Fibroblast of pulmonary artery (primary cell): ENCODE measurements around the gene FCN1.

Experiments
- DNase-seq: peaks from one replicate; pipeline ENCODE4 v3.0.0-alpha.2; 2010; ENCODE audit warnings: low read depth
- H3K4me3 ChIP-seq: replicated peaks from 2 replicates; pipeline ENCODE4 v1.5.1; 2011; ENCODE audit warnings: low read depth, mild to moderate bottlenecking, control low read depth, low read length, moderate library complexity
- CTCF ChIP-seq: IDR thresholded peaks from 2 replicates; pipeline ENCODE4 v1.5.1; 2011; ENCODE audit warnings: mild to moderate bottlenecking, control low read depth, low read length, inconsistent platforms; ENCODE audit errors: missing control alignments

The FCN1 gene

GRCh38 chr9:134895908-134896833 lies 21.5 kb downstream of the FCN1 start:
- DNase-seq: peak; percentile 86
- TF ChIP-seq CTCF: no peak
- H3K4me3 ChIP-seq: no peak overlapping the region

GRCh38 chr9:134895567-134895907 lies 22.2 kb downstream of the FCN1 start:
- no peak overlapping the region for H3K4me3 ChIP-seq
- TF ChIP-seq CTCF: no peak

GRCh38 chr9:134895097-134895496 lies 22.6 kb downstream of the FCN1 start:
- DNase-seq: no peak
- no peak overlapping the region for H3K4me3 ChIP-seq
- TF ChIP-seq CTCF: no peak

More at GRCh38 chr9:134895567-134895907, 22.2 kb downstream of the FCN1 start:
- DNase-seq: peak; percentile 22

GRCh38 chr9:134894136-134894860 lies 23.4 kb downstream of the FCN1 start:
- H3K4me3 ChIP-seq: no peak overlapping the region
- no peak for DNase-seq
- TF ChIP-seq CTCF: no peak

GRCh38 chr9:134892820-134893420 lies 24.8 kb downstream of the FCN1 start:
- no peak overlapping the region for H3K4me3 ChIP-seq
- no peak for TF ChIP-seq CTCF
- no peak for DNase-seq

- no peak for TF ChIP-seq CTCF
- DNase-seq: no peak
Observed at GRCh38 chr9:134892221-134892620, 25.5 kb downstream of the FCN1 start.

More at GRCh38 chr9:134892221-134892620, 25.5 kb downstream of the FCN1 start:
- H3K4me3 ChIP-seq: no peak overlapping the region
